ENCODE results near the gene PNPO.

GRCh38 chr17:47929218-47930000 is 12.0 kb upstream of the PNPO start:
- no peak for TF ChIP-seq CTCF (conservative IDR thresholded peaks at IDR 0.05; ENCODE audit: low read depth, low read length)
- TF ChIP-seq EZH2 (IDR thresholded peaks at IDR 0.05; ENCODE audit: borderline replicate concordance, low read depth, low read length, poor library complexity, severe bottlenecking), result no peak
